NK-92 treated with Interleukin-12 subunit alpha and Interleukin-12 subunit beta, amount 100 ng/mL, for 24 hours (cell line): ENCODE measurements around the gene KREMEN1.
A peak's percentile ranks its signal among the peaks of the same experiment; 100 is the strongest.

Source experiments
- DNase-seq: peaks from one replicate; lab custom pipeline; 2025; lab: John Stamatoyannopoulos, UW

KREMEN1 gene

DNA sequence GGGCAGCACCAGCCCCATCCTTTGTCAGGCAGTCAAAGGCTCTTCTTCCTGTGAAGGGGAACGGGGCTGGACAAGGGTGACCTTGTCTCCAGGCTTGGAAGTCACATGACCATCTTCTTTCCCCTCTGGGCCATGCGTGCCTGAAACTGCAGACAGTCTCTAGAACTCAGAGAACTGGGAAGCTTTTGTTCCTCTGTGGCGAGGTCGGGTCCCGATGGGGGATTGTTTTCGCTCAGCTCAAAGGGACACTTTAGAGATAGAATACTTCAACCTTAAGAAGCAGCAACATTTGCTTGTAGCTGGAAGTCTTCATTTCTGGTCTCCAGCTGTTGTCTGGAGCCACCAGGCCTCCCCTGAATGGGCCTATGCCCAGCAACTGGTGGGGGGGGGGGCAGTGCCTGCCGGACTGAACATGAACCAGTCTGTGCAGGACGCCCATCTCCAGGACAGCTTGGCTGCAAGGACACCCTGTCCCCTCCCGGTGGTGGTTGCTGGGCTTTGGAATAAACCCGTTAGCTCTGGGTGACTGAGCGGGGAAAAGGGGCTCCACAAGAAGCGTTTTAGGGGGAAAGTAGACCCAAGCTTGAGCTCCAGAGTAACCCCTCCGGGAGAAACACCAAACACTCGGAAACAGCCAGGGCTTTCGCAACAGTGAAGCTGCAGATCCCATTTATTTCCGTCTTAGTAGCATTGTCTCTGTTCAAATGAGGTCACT, 77.2 kb downstream of the KREMEN1 start:
- no peak for DNase-seq

DNA sequence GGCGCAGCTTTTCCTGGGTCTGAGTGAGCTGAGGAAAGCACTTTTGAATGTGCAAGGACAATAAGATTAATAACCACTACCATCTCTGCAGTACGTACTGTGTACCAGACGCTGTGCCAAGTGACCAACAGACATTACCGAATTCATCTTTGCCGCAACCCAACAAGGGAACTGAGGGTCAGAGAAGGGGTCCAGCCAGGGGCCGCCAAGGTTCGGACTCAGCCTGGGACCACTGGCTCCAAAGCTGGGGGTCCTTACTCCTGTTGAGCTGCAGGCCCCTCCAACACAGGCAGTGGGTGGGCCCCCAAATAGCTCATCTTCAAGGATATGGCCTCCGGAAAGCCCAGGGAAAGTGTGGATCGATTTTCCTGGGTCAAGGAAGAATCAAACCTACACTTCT, 77.9 kb downstream of the KREMEN1 start:
- DNase-seq: no peak

DNA sequence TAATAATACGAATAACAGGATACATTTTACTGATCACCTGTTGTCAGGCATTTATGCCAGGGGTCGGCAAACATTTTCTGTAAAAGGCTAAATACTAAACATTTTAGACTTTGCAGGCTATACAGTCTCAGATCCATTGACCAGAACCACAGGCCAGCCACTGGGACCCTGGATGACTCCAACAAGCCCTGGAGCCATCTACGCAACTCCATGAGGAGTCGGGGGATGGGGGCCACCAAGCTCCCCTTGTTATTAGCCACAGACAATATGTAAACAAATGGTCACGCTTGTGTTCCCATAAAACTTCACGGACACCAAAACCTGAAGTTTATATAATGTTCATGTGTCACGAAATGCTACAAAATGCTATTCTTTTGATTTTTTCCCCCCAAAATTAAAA, 78.5 kb downstream of the KREMEN1 start:
- no peak for DNase-seq

DNA sequence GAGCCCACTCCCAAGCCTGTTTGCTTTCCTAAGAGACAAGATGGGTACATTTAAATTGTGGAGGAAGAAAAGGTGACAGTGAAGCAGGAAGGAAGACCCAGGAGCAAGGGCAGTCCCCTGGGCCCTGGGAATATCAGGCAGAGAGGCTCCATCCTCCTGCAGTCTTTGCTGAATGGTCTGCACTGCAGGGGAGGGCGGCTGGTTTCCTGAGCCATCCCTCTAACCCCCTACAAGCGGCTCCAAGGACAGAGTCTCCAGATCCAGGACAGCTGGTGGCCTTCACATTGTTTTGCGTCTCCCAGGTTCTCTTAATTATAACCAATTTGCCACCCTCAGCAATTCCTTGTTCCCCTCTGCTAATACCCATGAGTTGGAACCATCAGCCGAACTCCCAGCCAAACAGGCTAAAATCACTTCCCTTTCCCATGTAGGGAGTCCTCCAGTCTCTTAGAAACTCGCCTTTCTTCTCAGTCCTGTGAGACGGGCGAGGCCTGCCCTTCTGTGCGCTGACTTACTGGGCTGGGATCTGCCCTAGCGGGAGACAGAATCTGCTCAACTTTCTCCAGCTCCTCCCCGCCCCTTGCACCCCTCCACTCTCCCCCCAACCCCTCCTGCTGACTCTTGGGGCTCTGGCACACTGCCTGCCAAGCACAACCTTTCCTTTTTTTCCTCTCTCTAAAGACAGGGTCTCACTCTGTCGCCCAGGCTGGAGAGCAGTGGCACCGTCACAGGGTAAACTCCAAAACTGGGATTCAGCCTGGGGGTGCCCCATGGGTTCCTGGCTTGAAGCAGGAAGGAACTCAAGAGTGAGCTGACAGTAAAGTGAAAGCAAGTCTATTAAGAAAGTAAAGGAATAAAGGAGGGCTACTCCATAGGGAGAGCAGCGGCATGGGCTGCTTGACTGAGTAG, 79.5 kb downstream of the KREMEN1 start:
- DNase-seq: no peak

DNA sequence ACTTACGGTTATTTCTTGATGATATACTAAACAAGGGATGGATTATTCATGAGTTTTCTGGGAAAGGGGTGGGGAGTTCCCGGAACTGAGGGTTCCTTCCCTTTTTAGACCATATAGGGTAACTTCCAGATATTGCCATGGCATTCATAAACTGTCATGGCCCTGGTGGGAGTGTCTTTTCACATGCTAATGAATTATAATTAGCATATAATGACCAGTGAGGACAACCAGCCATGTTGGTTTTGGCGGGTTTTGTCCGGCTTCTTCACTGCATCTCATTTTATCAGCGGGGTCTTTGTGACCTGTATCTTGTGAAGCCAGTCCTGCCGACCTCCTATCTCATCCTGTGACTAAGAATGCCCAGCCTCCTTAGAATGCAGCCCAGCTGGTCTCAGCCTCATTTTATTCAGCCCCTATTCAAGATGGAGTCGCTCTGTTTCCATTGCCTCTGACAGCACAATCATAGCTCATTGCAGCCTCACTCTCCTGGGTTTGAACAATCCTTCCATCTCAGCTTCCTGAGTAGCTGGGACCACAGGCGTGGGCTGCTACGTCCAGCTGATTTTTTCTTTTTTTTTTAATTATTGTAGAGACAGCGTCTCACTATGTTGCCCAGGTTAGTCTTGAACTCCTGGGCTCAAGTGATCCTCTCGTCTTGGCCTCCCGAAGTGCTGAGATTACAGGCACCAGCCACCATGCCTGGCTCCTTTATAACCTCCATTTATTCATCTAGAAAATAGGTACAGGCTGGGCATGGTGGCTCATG, 80.3 kb downstream of the KREMEN1 start:
- no peak for DNase-seq

DNA sequence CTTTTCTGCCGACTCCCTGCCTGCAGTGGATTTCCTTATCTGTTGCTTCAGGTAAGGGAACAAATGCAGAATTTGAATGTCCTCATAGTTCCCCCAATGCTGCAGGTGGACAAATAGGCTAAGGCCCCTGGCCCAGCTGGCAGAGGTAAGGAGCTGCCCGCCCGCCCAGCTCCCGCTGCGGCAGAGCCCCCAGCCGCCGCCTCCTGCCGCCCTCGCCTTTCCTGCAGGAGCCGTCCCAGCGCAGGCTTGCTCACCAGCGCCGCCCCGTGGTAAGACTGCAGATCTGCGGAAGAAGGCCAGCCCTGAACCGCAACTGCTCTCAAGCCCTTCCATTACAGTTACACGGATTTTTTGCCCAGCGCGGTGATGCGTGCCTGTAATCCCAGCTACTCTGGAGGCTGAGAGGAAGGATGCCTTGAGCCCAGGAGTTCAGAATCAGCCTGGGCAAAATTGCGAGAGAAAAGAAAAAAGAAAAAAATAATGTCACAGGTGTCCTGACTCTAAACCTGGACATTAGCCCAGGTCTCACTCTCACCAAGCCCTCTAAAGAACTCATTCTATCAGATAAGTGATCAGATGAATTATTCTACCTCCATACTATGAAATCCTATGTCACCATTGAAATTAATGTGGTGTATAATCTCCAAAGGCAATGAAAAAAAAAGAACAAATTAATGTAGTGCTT, 81.7 kb downstream of the KREMEN1 start:
- peak; percentile 44 for DNase-seq

DNA sequence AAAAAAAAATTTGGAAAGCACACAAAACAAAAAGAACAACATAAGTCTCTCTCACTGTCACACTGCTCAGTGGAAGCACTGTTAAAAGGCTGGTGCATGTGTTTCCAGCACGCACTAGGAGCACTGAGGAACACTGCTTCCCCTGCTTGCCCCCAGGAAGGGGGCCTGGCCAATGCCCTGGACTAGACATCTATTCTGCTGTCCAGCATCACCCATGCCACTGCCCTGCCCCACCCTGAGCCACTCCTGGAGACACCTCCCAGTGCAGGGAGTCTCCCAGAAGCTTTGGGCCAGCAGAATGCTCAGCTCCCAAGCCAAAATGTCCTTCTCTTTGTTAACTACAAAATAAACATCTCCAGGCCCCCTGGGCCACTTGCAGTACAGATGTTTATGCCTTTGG, 83.1 kb downstream of the KREMEN1 start:
- DNase-seq: no peak

DNA sequence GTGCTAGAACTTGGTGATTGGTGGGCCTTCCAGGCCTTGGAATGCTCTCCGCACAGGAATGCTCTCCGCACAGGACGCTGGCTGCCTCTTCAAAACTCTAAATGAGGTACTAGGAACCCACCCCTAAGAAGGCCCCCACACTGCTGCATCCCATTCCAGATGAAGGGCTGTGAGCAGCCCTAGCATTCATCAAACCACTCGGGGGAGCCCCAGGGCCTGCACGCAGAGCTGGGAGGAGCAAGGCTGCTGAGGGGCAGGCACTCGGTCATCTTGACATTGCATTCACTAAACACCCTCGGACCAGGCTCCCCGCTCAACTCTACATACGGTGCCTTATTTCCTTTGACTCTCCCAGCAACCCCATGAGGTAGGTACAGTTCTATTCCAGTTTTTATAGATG, 83.7 kb downstream of the KREMEN1 start:
- no peak for DNase-seq

DNA sequence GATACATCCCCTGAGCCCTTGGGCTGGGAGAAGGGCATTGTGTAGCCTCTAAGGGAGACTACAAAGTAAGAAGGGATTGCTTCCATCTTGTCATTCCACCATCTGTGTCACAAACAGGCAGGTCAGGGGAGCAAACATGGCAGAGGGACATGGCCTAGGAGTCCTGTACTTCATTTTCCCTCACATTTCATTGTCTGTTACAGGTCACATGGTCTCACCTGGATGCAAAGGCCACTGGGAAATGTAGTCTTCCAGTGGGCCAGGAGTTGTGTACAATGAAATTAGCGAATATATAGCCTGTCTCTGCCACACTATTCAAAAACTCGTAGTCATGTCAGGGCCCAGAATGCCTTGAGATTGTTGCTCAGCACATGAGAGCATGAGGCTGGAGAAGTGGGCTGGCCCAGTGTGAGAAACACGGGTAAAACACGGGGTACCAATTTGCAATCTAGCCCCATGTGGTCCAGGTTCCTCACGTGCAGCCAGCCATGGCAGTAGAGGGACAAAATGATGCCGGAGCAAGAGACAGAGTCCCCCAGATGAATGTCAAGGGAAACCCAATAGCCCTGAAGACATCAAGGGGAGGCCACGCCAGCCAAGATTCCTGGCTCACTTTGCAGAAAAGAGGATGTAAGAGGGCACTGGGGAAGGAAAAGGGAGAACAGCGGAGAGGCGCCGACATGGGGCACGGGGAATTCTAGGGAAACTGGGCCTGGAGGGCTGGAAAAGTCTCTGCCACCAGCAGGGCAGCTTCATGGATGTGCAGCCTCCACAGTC, 85.1 kb downstream of the KREMEN1 start:
- DNase-seq: no peak

DNA sequence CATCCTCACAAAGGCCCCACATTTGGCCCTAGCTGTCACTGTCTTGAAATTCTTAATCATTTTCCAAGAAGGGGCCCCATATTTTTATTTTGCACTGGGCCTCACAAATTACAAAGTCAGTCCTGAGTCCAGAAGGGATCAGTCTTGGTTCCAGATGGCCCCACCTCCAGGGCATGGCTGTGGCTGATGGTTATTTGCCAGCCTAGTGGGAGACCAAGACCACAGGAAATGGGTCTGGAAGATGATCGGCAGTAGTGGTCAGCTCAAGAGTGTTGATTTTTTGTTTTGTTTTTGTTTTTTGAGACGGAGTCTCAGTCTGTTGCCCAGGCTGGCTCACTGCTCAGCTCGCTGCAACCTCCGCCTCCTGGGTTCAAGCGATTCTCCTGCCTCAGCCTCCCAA, 85.7 kb downstream of the KREMEN1 start:
- no peak for DNase-seq

DNA sequence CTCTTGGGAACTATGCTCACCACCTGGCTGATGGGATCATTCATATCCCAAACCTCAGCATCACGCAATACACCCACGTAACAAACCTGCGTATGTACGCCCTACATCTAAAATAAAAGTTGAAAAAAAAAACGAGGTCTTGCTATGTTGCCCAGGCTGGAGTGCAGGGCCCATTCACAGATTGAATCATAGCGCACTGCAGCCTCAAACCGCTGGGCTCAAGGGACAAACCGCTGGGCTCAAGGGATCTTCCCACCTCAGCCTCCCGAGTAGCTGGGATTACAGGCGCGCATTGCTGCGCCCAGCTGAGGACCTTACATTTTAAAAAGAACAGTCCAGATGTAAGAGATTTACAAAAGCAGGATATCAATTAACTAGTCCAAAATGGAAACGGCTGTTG, 91.0 kb downstream of the KREMEN1 start:
- DNase-seq: no peak

DNA sequence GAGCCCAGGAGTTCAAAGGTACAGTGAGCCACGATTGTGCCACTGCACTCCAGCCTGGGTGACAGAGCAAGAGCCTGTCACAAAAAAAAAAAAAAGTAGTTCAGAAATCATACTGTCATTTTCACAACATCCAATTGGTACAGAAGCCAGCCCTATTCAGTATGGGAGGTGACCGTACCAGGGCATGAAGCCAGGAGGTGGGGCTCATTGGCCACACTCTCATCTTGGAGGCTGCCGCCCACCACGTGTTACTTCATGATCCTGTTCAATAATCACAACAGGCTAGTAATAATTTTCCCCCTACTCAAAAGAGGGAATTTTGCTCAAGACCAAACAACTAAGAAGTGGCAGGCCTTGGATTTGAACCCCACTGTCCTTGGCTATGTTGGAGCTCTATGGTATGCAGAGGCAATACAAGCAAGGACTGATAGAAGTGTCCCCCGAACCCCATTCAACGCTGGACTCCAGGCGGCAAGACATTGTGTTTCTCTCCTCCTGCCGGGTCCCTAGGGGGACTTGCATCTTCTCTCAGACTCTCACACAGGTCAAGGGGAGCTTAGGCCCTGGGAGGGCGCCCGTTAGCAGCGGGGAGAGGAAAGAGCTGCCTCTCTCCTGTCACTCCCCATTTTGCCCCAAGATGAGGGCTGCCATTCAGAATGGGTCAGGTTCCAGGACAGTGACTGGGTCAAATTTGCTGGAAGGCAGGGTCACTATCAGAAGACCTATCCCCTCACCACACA, 92.7 kb downstream of the KREMEN1 start:
- no peak for DNase-seq

DNA sequence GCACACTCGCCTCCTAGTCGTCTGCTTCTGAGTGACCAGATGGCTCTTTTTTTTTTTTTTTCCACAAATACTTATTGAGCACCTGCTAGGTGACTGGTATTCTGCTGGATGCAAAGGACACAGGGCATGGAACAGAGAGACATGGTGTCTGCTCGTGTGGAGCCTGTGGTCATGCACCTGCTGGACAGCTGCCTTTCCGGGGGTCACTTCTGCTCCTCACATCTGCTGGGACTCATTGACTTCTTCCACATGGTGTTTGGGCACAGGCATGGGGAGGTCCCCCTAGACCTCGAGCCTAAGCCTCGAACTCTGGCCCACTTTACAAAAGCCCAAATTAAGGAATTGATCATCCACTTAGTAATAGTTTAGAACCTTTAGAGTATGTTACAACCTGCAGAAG, 93.3 kb downstream of the KREMEN1 start:
- DNase-seq: no peak

DNA sequence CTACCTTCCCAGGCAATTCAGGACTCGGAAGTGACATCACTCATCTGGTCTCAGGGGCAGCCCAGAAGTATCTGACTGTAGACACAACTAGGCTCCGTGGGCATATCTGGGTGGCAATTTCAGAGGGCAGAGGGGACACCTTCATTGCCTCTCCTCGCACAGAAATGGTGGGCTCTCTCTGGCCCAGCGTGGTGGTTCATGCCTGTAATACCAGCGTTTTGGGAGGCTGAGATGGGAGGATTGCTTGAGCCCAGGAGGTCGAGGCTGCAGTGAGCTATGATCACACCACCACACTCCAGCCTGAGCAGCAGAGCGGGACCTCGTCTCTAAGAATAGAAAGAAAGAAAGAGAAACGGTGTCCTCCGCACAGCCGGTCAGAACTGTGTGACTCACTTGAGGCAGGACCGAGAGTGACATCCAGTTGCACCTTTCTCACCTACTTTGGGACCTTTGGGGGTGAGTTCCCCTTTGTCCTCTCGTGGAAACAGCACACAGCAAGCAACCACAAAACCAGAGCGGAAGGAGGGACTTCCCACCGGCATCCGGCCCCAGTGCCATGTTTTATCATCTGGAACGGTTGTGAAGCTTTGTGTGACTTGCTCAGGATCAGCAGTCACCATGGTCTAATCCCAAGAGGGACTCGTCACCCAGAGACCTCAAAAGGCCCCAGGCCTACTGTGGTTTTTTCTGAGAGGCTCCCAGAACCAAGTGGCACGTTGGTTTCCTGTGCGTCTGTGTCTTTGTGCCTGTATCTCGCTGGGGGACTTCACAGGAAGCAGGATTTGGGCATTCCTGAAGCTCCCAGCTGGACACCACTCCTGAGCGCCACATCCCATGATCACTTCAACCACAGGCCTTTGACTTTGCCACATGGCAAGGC, 94.4 kb downstream of the KREMEN1 start:
- no peak for DNase-seq

DNA sequence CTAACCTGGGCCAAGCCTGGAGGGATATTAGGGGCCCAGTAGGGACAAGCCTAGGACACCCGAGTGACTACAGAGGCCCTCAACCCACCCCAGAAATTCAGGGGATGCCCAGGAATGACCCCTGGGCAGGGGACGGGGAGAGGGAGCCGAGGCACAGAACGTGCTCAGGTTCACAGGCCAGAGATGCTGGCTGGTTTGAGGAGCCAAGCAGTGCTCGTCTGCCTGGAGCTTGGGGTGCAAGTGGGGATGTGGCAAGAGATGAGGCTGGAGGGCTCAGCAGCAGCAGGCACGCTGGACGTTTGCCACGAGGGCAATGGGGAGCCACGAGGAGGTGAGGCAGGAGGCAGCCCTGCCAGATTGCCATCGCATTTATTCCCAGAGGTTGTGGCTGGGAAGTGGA, 98.9 kb downstream of the KREMEN1 start:
- no peak for DNase-seq

DNA sequence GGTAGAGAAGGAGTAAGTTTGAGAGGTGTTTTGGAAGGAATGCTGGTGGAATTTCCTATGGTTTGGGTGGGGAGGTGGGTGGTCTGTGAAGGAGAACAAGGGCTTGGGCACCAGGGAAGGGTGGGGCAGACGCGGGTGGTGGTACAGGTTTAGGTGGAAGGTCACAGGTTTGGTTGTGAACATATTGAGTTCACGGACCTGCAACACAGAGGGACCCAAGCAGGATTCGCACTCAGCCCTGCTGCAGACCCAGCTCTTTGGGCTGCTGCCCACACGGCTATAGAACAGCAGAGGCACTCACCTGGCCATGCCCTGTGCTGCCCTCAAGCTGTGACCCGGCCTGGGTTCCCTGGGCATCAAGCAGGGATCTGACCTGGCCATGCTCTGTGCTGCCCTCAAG, 99.4 kb downstream of the KREMEN1 start:
- no peak for DNase-seq

DNA sequence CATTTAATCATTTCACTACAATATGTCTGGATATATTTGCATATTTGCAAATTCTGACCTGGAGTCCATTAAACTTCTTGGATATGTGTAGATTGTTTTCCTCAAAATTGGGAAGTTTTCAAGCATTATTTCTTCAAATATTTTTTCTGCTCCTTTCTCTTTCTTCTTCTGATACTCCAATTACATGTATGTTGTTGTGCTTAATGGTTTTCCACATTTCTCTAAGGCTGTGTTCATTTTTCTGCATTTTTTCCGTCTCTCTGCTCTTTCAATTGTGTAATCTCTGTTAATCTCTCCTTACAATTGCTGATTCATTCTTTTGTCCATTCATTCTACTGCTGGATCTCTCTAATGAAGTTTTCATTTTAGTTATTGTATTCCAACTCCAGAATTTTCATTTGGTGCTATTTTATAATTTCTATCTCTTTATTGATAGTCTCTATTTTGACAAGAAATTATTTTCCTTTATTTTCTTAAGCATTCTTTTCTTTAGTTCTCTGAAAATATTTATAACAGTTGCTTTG, 102.5 kb downstream of the KREMEN1 start:
- no peak for DNase-seq

DNA sequence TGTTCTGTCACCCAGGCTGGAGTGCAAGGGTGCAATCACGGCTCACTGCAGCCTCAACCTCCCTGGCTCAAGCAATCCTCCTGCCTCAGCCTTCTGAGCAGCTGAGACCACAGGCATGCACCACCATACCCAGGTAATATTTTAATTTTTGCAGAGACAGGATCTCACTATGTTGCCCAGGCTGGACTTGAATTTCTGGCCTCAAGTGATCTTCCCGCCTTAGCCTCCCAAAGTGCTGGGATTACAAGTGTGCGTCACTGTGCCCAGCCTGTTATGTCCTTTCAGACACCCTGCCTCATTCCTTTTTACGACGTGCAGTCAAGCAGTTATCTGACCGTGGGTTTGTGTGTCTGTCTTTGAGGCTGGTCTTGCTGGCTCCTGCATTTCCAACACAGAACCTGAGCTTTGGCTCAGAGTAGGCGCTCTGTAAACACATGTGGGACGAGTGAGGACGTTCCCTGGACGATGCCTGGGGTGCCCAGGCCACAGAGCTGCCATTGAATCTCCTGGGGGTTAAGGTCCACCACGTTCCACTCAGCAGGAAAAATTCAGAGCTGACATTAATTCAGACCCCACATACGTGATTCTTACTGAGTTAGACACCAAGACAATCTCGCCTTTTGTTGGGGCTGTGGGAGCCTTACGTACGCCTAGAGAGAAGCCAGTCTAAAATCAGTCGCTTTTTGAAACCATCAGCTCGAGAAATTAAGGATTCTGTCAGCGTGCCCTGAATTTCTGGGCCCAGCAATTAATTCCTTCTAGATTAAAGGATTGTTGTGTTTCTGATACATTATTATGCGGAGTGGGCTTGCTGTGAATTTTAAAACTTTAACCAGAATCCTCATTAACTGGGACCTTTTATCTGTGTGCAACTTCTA, 111.4 kb downstream of the KREMEN1 start:
- DNase-seq: no peak
